Measurements from ENCODE around the gene VDAC2. TPM values are rescaled to one million over a fixed set of nuclear protein-coding genes. Genes with fewer than 3 reads are reported as not detected.

VDAC2 gene
- total RNA-seq, 4 donors from 2014 or later: 255 to 442 (median 268) TPM

DNA sequence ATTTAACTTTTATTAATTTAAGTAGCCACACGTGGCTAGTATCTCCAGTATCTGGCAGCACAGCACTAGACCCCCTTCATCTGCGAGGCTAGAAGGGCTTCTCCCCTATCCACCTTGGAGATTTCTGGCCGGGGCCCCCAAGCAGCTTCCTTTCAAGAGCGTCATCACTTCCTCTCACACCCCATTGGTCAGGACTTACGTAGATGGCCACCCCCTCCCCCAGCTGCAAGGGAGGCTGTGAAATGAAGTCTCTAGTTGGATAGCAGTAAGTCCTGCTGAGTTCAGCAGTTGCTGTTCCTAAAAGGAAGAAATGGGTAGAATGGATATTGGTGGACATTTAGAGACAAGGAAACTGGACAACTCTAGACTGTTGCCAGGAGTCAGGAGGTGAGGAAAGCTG lies 59.0 kb downstream of the VDAC2 start:
- intact Hi-C loops (cut with DNase I; ENCODE audit: low total_unique reads): no loop called here
- no peaks in the 10 kb centered on the region for H3K36me3 ChIP-seq
- no peak for TF ChIP-seq POLR2A (IDR thresholded peaks at IDR 0.05)
- TF ChIP-seq, protein P1, sequence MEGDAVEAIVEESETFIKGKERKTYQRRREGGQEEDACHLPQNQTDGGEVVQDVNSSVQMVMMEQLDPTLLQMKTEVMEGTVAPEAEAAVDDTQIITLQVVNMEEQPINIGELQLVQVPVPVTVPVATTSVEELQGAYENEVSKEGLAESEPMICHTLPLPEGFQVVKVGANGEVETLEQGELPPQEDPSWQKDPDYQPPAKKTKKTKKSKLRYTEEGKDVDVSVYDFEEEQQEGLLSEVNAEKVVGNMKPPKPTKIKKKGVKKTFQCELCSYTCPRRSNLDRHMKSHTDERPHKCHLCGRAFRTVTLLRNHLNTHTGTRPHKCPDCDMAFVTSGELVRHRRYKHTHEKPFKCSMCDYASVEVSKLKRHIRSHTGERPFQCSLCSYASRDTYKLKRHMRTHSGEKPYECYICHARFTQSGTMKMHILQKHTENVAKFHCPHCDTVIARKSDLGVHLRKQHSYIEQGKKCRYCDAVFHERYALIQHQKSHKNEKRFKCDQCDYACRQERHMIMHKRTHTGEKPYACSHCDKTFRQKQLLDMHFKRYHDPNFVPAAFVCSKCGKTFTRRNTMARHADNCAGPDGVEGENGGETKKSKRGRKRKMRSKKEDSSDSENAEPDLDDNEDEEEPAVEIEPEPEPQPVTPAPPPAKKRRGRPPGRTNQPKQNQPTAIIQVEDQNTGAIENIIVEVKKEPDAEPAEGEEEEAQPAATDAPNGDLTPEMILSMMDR (IDR thresholded peaks at IDR 0.05 in 4 of 5, conservative IDR thresholded peaks at IDR 0.05 in 1 of 5): no peak
- H3K4me1 ChIP-seq: no peaks in the 10 kb centered on the region
- no peak overlapping the region for H3K27ac ChIP-seq
- no peak overlapping the region for H3K4me3 ChIP-seq
- DNase-seq: no peak
- ATAC-seq: no peak
- no peaks in the 10 kb centered on the region for H3K9me3 ChIP-seq
- in situ Hi-C loops (cut with MboI; ENCODE audit: low sequenced_read_pairs in 4 of 4): no loop called here
- no peaks in the 10 kb centered on the region for H3K27me3 ChIP-seq

DNA sequence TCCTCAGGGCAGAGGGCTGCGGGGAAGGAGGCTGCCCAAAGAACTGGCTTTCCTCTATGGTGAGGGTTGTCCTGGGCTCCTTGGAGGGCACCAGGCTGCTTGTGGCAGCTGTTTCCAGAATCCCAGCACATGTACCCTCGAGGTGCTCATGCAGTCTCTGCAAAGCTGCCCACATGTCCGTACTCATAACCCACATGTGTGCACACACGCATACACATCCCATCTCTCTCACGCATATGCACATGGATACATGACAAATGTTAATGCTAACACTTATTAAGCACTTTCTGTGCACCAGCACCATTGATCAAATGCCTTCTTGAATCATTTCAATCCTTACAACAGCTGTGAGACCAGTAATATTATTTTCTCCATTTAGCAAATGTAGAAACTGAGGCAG lies 61.5 kb downstream of the VDAC2 start:
- in situ Hi-C loops (cut with MboI; ENCODE audit: low sequenced_read_pairs in 4 of 4): no loop called here
- intact Hi-C loops (cut with DNase I; ENCODE audit: low total_unique reads): no loop called here
- ATAC-seq: no peak

GRCh38 chr10:75272896-75273295 lies 62.3 kb downstream of the VDAC2 start:
- no peak for ATAC-seq
- intact Hi-C loops (cut with DNase I; ENCODE audit: low total_unique reads) (no loop called here), in situ Hi-C loops (cut with MboI; ENCODE audit: low sequenced_read_pairs in 4 of 4) (no loop called here)
- no peaks in the 10 kb centered on the region for H3K4me1 ChIP-seq
- no peaks in the 10 kb centered on the region for H3K9me3 ChIP-seq
- TF ChIP-seq, protein P1 (IDR thresholded peaks at IDR 0.05 in 4 of 5, conservative IDR thresholded peaks at IDR 0.05 in 1 of 5): no peak
- TF ChIP-seq POLR2A (IDR thresholded peaks at IDR 0.05): no peak
- no peaks in the 10 kb centered on the region for H3K36me3 ChIP-seq
- H3K27ac ChIP-seq: no peak overlapping the region
- no peak for DNase-seq
- H3K27me3 ChIP-seq: peaks cover 0 to 3% (median 0%) of the 10 kb centered on the region in 3 donors
- H3K4me3 ChIP-seq: no peak overlapping the region

More for the DNA sequence above, 61.5 kb downstream of the VDAC2 start:
- Histone ChIP-seq H3K36me3 (no peaks in the 10 kb centered on the region), H3K9me3 (no peaks in the 10 kb centered on the region), H3K27me3 (no peaks in the 10 kb centered on the region), H3K4me3 (no peak overlapping the region), H3K27ac (no peak overlapping the region), H3K4me1 (no peaks in the 10 kb centered on the region)
- TF ChIP-seq, protein P1 (IDR thresholded peaks at IDR 0.05 in 4 of 5, conservative IDR thresholded peaks at IDR 0.05 in 1 of 5): no peak
- no peak for TF ChIP-seq POLR2A (IDR thresholded peaks at IDR 0.05)
- DNase-seq: no peak

GRCh38 chr10:75276069-75276872 lies 65.7 kb downstream of the VDAC2 start:
- ATAC-seq (no peak), DNase-seq (no peak)
- no peak for TF ChIP-seq POLR2A (IDR thresholded peaks at IDR 0.05)
- TF ChIP-seq, protein P1 (IDR thresholded peaks at IDR 0.05 in 4 of 5, conservative IDR thresholded peaks at IDR 0.05 in 1 of 5): no peak
- intact Hi-C loops (cut with DNase I; ENCODE audit: low total_unique reads) (no loop called here), in situ Hi-C loops (cut with MboI; ENCODE audit: low sequenced_read_pairs in 4 of 4) (no loop called here)
- H3K36me3 ChIP-seq: no peaks in the 10 kb centered on the region
- H3K27me3 ChIP-seq: peaks cover 0 to 3% (median 0%) of the 10 kb centered on the region in 3 donors
- no peaks in the 10 kb centered on the region for H3K4me1 ChIP-seq
- H3K9me3 ChIP-seq: no peaks in the 10 kb centered on the region
- no peak overlapping the region for H3K27ac ChIP-seq
- H3K4me3 ChIP-seq: peak overlapping the region in 1 of 4 donors; percentile 21
